Measurements from ENCODE around the gene PUS7. TPM values are rescaled to one million over a fixed set of nuclear protein-coding genes. Genes with fewer than 3 reads are reported as not detected.

PUS7 gene
- polyA plus RNA-seq, 1 of the 3 experiments (the other 2 are of a cell fraction) = 18.8 TPM

DNA sequence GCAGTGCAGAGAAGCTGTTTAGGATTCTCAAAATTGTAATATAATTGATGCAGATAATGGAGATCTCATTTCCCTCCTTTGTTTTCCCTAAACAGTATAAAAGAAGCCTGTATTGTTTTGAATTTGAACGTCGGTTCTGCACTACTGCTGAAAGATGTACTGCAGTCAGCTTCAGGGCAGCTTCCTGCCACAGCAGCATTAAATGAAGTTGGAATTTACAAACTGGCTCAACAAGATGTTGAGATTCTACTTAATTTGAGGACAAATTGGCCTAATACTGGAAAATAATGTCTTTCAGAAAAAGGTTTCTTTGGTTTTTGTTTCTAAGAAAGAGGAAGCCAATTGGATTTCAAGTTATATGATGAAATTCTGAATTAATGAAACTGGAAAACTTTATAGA is 45.0 kb upstream of the PUS7 start:
- ChIA-PET POLR2A (interaction anchor here (0.7 kb wide), 1 partner anchor 497 kb away, joined by 3 read pairs; no protein-coding TSS in a partner anchor), CTCF (interaction anchor here (0.7 to 1.6 kb wide), 2 partner anchors 9 to 48 kb away, joined by 3 to 6 read pairs; no protein-coding TSS in a partner anchor)
- no peaks in the 10 kb centered on the region for H3K27me3 ChIP-seq (ENCODE audit: insufficient read depth)
- no peak overlapping the region for H3K27ac ChIP-seq (ENCODE audit: low read depth in 2 of 2, low read length in 1 of 2)
- H4K20me1 ChIP-seq (ENCODE audit: insufficient read depth) = no peaks in the 10 kb centered on the region
- H3K4me1 ChIP-seq (ENCODE audit: control insufficient read depth in 1 of 2, insufficient read depth in 2 of 2, low read depth in 1 of 2, low read length in 1 of 2) = no peaks in the 10 kb centered on the region
- TF ChIP-seq FOSL2 (IDR thresholded peaks at IDR 0.05; ENCODE audit: borderline replicate concordance, low read depth) (no peak), FOXM1 (IDR thresholded peaks at IDR 0.05; ENCODE audit: low read depth) (no peak), NRF1 (IDR thresholded peaks at IDR 0.05; ENCODE audit: low read depth, low read length) (no peak), RAD21 (IDR thresholded peaks at IDR 0.05; ENCODE audit: low read length) (no peak), RFX5 (IDR thresholded peaks at IDR 0.05; ENCODE audit: low read length) (no peak), CHD2 (IDR thresholded peaks at IDR 0.05; ENCODE audit: low read length, partially characterized antibody) (no peak), POLR2AphosphoS5 (IDR thresholded peaks at IDR 0.05; ENCODE audit: low read depth, low read length) (no peak), GABPA (IDR thresholded peaks at IDR 0.05; ENCODE audit: low read depth) (no peak), JUND (IDR thresholded peaks at IDR 0.05) (no peak), RXRA (IDR thresholded peaks at IDR 0.05; ENCODE audit: borderline replicate concordance, low read depth) (no peak), EP300 (IDR thresholded peaks at IDR 0.05; ENCODE audit: borderline replicate concordance in 1 of 2, low read depth in 1 of 2, low read length in 1 of 2) (no peak), CTCF (IDR thresholded peaks at IDR 0.05) (no peak), MXI1 (IDR thresholded peaks at IDR 0.05; ENCODE audit: low read depth, low read length) (no peak), TEAD4 (IDR thresholded peaks at IDR 0.05; ENCODE audit: borderline replicate concordance, insufficient read depth) (no peak), NFIC (IDR thresholded peaks at IDR 0.05; ENCODE audit: borderline replicate concordance) (no peak), TAF1 (IDR thresholded peaks at IDR 0.05; ENCODE audit: borderline replicate concordance, low read depth, low read length) (no peak), FOXJ3 (CRISPR knock-in tag; IDR thresholded peaks at IDR 0.05) (no peak)
- TF ChIP-seq, protein P1, sequence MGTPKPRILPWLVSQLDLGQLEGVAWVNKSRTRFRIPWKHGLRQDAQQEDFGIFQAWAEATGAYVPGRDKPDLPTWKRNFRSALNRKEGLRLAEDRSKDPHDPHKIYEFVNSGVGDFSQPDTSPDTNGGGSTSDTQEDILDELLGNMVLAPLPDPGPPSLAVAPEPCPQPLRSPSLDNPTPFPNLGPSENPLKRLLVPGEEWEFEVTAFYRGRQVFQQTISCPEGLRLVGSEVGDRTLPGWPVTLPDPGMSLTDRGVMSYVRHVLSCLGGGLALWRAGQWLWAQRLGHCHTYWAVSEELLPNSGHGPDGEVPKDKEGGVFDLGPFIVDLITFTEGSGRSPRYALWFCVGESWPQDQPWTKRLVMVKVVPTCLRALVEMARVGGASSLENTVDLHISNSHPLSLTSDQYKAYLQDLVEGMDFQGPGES (IDR thresholded peaks at IDR 0.05; ENCODE audit: low read depth, low read length) = no peak
- TF ChIP-seq, protein P2, sequence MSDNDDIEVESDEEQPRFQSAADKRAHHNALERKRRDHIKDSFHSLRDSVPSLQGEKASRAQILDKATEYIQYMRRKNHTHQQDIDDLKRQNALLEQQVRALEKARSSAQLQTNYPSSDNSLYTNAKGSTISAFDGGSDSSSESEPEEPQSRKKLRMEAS (IDR thresholded peaks at IDR 0.05; ENCODE audit: low read depth) = no peak
- 100% methylated on average over 2 of the region's 2 CpGs for WGBS (ENCODE audit: low lambda C conversion rate)
- H2AFZ ChIP-seq (ENCODE audit: low read depth) = no peak overlapping the region
- no peak overlapping the region for H3K4me2 ChIP-seq
- no peaks in the 10 kb centered on the region for H3F3A ChIP-seq (replicated peaks; ENCODE audit: insufficient read depth)
- peaks cover 55 to 67% of the 10 kb centered on the region in 2 experiments for H3K36me3 ChIP-seq (replicated peaks in 1 of 2; ENCODE audit: control insufficient read depth in 1 of 2, insufficient read depth in 2 of 2, low read length in 1 of 2)
- no peak overlapping the region for H3K4me3 ChIP-seq (ENCODE audit: low read depth in 2 of 2, low read length in 1 of 2)
- no peak overlapping the region for H3K9ac ChIP-seq
- H3K79me2 ChIP-seq (ENCODE audit: insufficient read depth) = no peaks in the 10 kb centered on the region
- H3K9me2 ChIP-seq = no peaks in the 10 kb centered on the region
- no peak for DNase-seq
- H3K9me3 ChIP-seq = no peaks in the 10 kb centered on the region
